Measurements from ENCODE around the gene RPS2.
"Not testable (repeated sequence)": the region's sequence is repeated elsewhere in the genome, so short reads cannot be mapped to it uniquely, and the experiment has no call there.

Gene RPS2

DNA sequence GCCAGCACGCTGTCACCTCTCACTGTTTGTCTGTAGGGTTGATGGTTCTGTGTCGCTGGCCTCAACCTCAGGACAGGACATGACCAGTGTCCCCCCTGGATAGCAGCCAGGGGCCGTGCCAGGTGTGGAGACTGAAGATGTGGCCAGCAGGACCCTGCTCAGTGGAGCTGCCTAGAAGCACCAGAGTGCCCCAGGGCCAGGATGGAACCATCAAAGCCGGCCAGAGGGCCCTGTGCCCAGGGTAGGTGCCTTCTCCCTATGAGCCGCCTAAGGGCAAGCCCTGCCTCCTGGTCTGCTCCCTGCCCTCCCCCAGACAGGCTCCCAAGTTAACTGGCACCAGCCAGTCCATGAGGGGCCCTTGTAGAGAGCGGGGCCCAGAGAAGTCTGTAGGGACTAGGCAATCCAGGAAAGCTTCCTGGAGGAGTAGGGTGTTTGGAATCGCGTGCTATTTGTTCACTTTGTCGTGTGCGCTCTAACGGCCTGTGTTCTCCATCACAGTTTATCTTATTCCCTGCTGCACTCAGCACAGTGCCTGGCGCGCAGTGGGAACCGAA is 5.8 kb downstream of the RPS2 start:
- DNase-seq (ENCODE audit: low read depth), result no peak
- TF ChIP-seq, protein P1, sequence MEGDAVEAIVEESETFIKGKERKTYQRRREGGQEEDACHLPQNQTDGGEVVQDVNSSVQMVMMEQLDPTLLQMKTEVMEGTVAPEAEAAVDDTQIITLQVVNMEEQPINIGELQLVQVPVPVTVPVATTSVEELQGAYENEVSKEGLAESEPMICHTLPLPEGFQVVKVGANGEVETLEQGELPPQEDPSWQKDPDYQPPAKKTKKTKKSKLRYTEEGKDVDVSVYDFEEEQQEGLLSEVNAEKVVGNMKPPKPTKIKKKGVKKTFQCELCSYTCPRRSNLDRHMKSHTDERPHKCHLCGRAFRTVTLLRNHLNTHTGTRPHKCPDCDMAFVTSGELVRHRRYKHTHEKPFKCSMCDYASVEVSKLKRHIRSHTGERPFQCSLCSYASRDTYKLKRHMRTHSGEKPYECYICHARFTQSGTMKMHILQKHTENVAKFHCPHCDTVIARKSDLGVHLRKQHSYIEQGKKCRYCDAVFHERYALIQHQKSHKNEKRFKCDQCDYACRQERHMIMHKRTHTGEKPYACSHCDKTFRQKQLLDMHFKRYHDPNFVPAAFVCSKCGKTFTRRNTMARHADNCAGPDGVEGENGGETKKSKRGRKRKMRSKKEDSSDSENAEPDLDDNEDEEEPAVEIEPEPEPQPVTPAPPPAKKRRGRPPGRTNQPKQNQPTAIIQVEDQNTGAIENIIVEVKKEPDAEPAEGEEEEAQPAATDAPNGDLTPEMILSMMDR (IDR thresholded peaks at IDR 0.05; ENCODE audit: control insufficient read depth, extremely low read depth, insufficient read depth), result no peak
- no peak overlapping the region; the same call in 1 of the 2 replicates for H3K4me3 ChIP-seq (ENCODE audit: low read depth, low read length)

DNA sequence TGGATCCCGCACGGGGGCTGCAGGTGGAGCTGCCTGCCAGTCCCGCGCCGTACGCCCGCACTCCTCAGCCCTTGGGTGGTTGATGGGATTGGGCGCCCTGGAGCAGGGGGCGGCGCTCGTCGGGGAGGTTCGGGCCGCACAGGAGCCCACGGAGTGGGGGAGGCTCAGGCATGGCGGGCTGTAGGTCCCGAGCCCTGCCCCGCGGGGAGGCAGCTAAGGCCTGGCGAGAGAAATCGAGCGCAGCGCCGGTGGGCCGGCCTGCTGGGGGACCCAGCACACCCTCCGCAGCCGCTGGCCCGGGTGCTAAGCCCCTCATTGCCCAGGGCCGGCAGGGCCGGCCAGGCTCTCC is 6.5 kb downstream of the RPS2 start:
- H3K4me3 ChIP-seq (ENCODE audit: low read depth, low read length); DNase-seq (ENCODE audit: low read depth): not testable (repeated sequence)

DNA sequence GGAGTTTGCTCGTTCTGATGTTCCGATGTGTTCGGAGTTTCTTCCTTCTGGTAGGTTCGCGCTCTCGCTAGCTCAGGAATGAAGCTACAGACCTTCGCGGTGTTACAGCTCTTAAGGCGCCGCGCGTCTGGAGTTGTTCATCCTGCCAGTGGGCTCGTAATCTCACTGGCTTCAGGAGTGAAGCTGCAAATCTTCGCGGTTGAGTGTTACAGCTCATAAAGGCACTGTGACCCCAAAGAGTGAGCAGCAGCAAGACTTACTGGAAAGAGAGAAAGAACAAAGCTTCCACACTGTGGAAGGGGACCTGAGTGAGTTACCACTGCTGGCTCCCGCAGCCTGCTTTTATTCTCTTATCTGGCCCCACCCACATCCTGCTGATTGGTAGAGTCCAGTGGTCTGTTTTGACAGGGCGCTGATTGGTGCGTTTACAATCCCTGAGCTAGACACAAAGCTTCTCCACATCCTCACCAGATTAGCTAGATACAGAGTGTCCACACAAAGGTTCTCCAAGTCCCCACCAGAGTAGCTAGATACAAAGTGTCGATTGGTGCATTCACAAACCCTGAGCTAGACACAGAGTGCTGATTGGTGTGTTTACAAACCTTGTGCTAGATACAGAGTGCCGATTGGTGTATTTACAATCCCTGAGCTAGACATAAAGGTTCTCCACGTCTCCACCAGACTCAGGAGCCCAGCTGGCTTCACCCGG is 7.0 kb downstream of the RPS2 start:
- DNase-seq (ENCODE audit: low read depth); H3K4me3 ChIP-seq (ENCODE audit: low read depth, low read length): not testable (repeated sequence)

DNA sequence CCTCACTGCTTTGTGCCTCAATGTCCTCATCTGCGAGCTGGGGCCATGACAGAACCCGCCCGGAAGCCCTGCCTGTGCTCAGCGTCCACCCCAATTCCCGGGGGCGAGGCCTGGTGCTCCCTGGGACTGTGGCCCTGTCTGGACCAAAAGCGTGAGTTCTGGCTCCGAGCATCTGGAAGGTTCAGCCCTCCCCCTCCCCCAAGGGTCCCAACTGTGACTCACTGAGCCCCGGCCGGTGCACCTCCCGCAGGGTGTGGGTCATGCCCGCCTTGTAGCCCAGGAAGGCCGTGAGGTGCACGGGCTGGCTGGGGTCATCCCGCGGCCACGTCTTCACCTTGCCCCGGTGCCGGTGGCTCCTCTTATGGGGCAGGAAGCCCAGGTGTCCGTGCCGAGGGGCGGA is 10.9 kb downstream of the RPS2 start:
- DNase-seq (ENCODE audit: low read depth), result no peak
- TF ChIP-seq, protein P1 (IDR thresholded peaks at IDR 0.05; ENCODE audit: control insufficient read depth, extremely low read depth, insufficient read depth), result no peak
- no peak overlapping the region for H3K4me3 ChIP-seq (ENCODE audit: low read depth, low read length)

DNA sequence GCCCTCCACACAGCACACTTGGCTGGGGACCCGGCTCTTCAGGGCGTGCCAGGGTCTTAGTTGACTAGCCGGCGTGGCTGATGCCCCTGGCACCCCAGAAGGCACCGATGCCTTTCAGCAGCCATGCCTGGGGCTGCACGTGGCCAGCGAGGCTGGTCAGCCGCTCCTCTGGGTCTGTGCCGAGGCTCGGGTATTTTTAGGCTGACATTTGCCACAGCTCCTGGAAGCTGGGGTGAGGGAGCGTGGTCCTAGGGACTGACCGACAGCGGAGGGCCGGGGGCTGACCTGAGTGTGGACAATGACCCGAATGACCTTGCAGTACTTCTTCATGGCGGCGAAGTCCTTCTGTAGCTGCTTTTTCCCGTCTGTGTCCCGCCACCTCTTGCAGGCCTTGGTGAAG is 14.1 kb downstream of the RPS2 start:
- TF ChIP-seq, protein P1 (IDR thresholded peaks at IDR 0.05; ENCODE audit: control insufficient read depth, extremely low read depth, insufficient read depth), result no peak
- no peak overlapping the region for H3K4me3 ChIP-seq (ENCODE audit: low read depth, low read length)
- no peak for DNase-seq (ENCODE audit: low read depth)

DNA sequence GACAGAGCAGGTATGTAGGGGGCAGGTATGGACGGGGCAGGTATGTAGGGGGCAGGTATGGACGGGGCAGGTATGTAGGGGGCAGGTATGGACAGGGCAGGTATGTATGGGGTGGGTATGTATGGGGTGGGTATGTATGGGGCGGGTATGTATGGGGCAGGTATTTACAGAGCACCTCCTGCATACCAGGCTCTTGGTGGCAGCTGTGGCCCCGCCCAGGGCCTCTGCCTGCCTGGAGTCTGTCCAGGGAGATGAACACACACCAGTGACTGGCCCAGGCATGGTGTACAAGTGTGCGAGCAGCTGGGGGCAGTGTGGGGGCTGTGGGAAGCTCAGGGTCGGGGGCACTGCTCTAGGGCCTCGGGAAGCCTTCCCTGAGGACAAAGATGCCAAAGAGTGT is 14.6 kb downstream of the RPS2 start:
- DNase-seq (ENCODE audit: low read depth), result no peak
- H3K4me3 ChIP-seq (ENCODE audit: low read depth, low read length), result no peak overlapping the region
- TF ChIP-seq, protein P1 (IDR thresholded peaks at IDR 0.05; ENCODE audit: control insufficient read depth, extremely low read depth, insufficient read depth), result no peak

DNA sequence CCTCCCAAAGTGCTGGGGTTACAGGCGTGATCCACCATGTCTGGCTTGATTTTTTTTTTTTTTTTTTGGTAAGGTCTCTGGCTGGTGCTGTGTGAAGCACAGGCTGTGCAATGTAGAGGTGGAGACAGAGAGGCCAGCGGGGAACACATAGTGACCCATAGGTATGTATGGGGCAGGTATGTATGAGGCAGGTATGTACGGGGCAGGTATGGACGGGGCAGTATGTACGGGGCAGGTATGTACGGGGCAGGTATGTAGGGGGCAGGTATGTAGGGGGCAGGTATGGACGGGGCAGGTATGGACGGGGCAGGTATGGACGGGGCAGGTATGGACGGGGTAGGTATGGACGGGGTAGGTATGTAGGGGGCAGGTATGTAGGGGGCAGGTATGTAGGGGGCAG is 15.1 kb downstream of the RPS2 start:
- DNase-seq (ENCODE audit: low read depth), result no peak
- H3K4me3 ChIP-seq (ENCODE audit: low read depth, low read length), result no peak overlapping the region
- TF ChIP-seq, protein P1 (IDR thresholded peaks at IDR 0.05; ENCODE audit: control insufficient read depth, extremely low read depth, insufficient read depth), result no peak

DNA sequence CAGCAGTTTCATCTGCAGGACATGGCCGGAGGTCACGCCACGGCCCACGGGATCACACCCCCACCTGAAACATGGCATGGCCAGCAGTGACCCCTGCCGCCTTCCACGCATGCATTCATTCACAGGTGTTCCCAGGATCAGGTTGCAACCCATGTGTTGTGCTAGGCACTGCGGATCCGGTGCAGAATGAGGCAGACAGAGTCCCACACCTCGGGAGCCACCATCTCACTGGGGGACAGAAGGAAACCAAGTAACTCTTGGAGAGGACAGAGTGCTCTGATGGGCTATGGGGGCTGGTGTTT is 17.3 kb downstream of the RPS2 start:
- DNase-seq (ENCODE audit: low read depth), result no peak
- H3K4me3 ChIP-seq (ENCODE audit: low read depth, low read length), result no peak overlapping the region
- TF ChIP-seq, protein P1 (IDR thresholded peaks at IDR 0.05; ENCODE audit: control insufficient read depth, extremely low read depth, insufficient read depth), result no peak

Data from LNCaP clone FGC (cell line).